Measurements from ENCODE around the gene SCYGR3. TPM values are rescaled to one million over a fixed set of nuclear protein-coding genes. Genes with fewer than 3 reads are reported as not detected.

Gene SCYGR3
- total and polyA plus RNA-seq, 2 experiments from 2014 or later = not detected

GRCh38 chr2:227597998-227598397 is 16.6 kb downstream of the SCYGR3 start:
- no peak overlapping the region for H3K27ac ChIP-seq (ENCODE audit: low read depth)
- ATAC-seq (peak; percentile 43; the same call in 2 of the 3 replicates), DNase-seq (ENCODE audit: low spot score) (peak; percentile 46)
- peaks cover 14% of the 10 kb centered on the region; the same call in 2 of the 3 replicates for H3K4me1 Mint-ChIP-seq
- H3K27me3 Mint-ChIP-seq (ENCODE audit: insufficient read depth, low read depth, poor library complexity) = peaks cover 4% of the 10 kb centered on the region
- peaks cover 6% of the 10 kb centered on the region; the same call in 1 of the 2 replicates for H3K9me2 ChIP-seq (ENCODE audit: insufficient read depth)
- H3K9me3 Mint-ChIP-seq = no peaks in the 10 kb centered on the region; the same call in 2 of the 3 replicates
- H3K36me3 ChIP-seq (ENCODE audit: insufficient read depth) = no peaks in the 10 kb centered on the region
- no peaks in the 10 kb centered on the region for H3K36me3 Mint-ChIP-seq (ENCODE audit: low read depth)
- no peaks in the 10 kb centered on the region for H3K27me3 ChIP-seq (ENCODE audit: insufficient read depth)
- peak overlapping the region; percentile 53 for H2AFZ ChIP-seq
- no peak overlapping the region for H3K4me3 Mint-ChIP-seq
- TF ChIP-seq NANOG (IDR thresholded peaks at IDR 0.05; ENCODE audit: borderline replicate concordance) (no peak), ZNF462 (CRISPR knock-in tag; IDR thresholded peaks at IDR 0.05) (peak; percentile 48; the same call in 1 of the 2 replicates)
- H3K27ac Mint-ChIP-seq = no peak overlapping the region; the same call in 1 of the 2 replicates
- H3F3A ChIP-seq (replicated peaks; ENCODE audit: low read depth) = no peaks in the 10 kb centered on the region
- H4K20me1 ChIP-seq (replicated peaks; ENCODE audit: insufficient read depth) = no peaks in the 10 kb centered on the region
- no peaks in the 10 kb centered on the region for H3K79me2 ChIP-seq (replicated peaks; ENCODE audit: insufficient read depth)
- no peak overlapping the region for H3K4me3 ChIP-seq
- H3K4me2 ChIP-seq = no peak overlapping the region
- peaks cover 10% of the 10 kb centered on the region; the same call in 1 of the 2 replicates for H3K4me1 ChIP-seq (ENCODE audit: insufficient read depth)

- no peak overlapping the region for H3K27ac ChIP-seq (ENCODE audit: low read depth)
- H4K20me1 ChIP-seq (replicated peaks; ENCODE audit: insufficient read depth) = no peaks in the 10 kb centered on the region
- Mint-ChIP-seq H3K36me3 (ENCODE audit: low read depth) (no peaks in the 10 kb centered on the region), H3K4me3 (no peak overlapping the region), H3K27me3 (ENCODE audit: insufficient read depth, low read depth, poor library complexity) (peaks cover 4% of the 10 kb centered on the region), H3K27ac (no peak overlapping the region), H3K9me3 (no peaks in the 10 kb centered on the region; the same call in 2 of the 3 replicates), H3K4me1 (peaks cover 14% of the 10 kb centered on the region; the same call in 2 of the 3 replicates)
- peaks cover 10% of the 10 kb centered on the region; the same call in 1 of the 2 replicates for H3K4me1 ChIP-seq (ENCODE audit: insufficient read depth)
- no peak overlapping the region for H3K4me3 ChIP-seq
- H3K4me2 ChIP-seq = no peak overlapping the region
- H3K79me2 ChIP-seq (replicated peaks; ENCODE audit: insufficient read depth) = no peaks in the 10 kb centered on the region
- no peak for ATAC-seq
- H3K27me3 ChIP-seq (ENCODE audit: insufficient read depth) = no peaks in the 10 kb centered on the region
- no peak overlapping the region for H2AFZ ChIP-seq
- H3F3A ChIP-seq (replicated peaks; ENCODE audit: low read depth) = no peaks in the 10 kb centered on the region
- H3K9me2 ChIP-seq (ENCODE audit: insufficient read depth) = peaks cover 6% of the 10 kb centered on the region; the same call in 1 of the 2 replicates
- no peaks in the 10 kb centered on the region for H3K36me3 ChIP-seq (ENCODE audit: insufficient read depth)
- DNase-seq (ENCODE audit: low spot score) = no peak
- no peak for TF ChIP-seq ZNF114 (CRISPR knock-in tag; IDR thresholded peaks at IDR 0.05)
- no peak for TF ChIP-seq NANOG (IDR thresholded peaks at IDR 0.05; ENCODE audit: borderline replicate concordance)
- no peak for TF ChIP-seq CTCF (conservative IDR thresholded peaks at IDR 0.05; ENCODE audit: low read depth in 2 of 2)
- TF ChIP-seq CREB1 (CRISPR knock-in tag; IDR thresholded peaks at IDR 0.05; ENCODE audit: low read depth) = no peak
- no peak for TF ChIP-seq STAT1 (IDR thresholded peaks at IDR 0.05; ENCODE audit: unreplicated experiment)
- TF ChIP-seq ZNF331 (CRISPR knock-in tag; IDR thresholded peaks at IDR 0.05; ENCODE audit: low read depth) = no peak
- no peak for TF ChIP-seq ETS1 (IDR thresholded peaks at IDR 0.05)
Observed at GRCh38 chr2:227597036-227597435, 17.6 kb downstream of the SCYGR3 start.

Measured in GM23338 (cell line).